GM12878 (cell line): ENCODE results near the gene DNAJC11. TPM values are rescaled to one million over a fixed set of nuclear protein-coding genes. Genes with fewer than 3 reads are reported as not detected.

ENCODE experiments used
- ATAC-seq: fragments of 200-7000 bp; cut with Tn5 transposase; 3 replicates; pipeline ENCODE4 v1.9.1; 2020; ENCODE audit warnings: mild to moderate bottlenecking, moderate library complexity
- BruUV-seq: library from RNA; stranded (reverse); fragments of 400-500 nt; replicated peaks from 2 replicates; lab custom pipeline; 2021; lab: Mats Ljungman, UMichigan
- CTCF ChIA-PET: fragments of 300-600 bp; sonication (Branson Sonifier 250); formaldehyde crosslinking; extraction: SDS; loops from one replicate; lab custom pipeline; 2021; ENCODE audit warnings: inconsistent platforms; lab: Yijun Ruan, JAX
- POLR2A ChIA-PET: fragments of 350-600 bp; formaldehyde crosslinking; extraction: SDS; loops from one replicate; lab custom pipeline; 2021; ENCODE audit warnings: inconsistent platforms; lab: Charles Lee
- RAD21 ChIA-PET: fragments of 300-600 bp; sonication (Branson Sonifier 250); formaldehyde crosslinking; loops from one replicate; lab custom pipeline; 2023; ENCODE audit warnings: antibody characterized with exemption; ENCODE audit not compliant: unreplicated experiment; lab: Charles Lee
- SMC1A ChIA-PET: fragments of 300-600 bp; sonication (Branson Sonifier 250); formaldehyde crosslinking; loops from one replicate; lab custom pipeline; 2023; ENCODE audit not compliant: unreplicated experiment, uncharacterized antibody; lab: Charles Lee
- DNase-seq: peaks from one replicate; pipeline ENCODE4 v3.0.0-alpha.2; 2011; ENCODE audit warnings: low read depth, low spot score
- FAIRE-seq: peaks from 3 replicates; lab custom pipeline; 2011; peaks lifted over from hg19 to GRCh38; lab: Jason Lieb, UNC
- H2AFZ ChIP-seq: 2 replicates; pipeline ENCODE4 v1.6.0; 2011; ENCODE audit warnings: low read depth, low read length, control low read depth; ENCODE audit not compliant: control insufficient read depth
- H3K27ac ChIP-seq: 2 replicates; pipeline ENCODE4 v1.5.1; 2011; ENCODE audit warnings: control low read depth; ENCODE audit not compliant: control insufficient read depth, insufficient read depth
- H3K27me3 ChIP-seq, 2 experiments: replicated peaks in 1 of 2; 2 replicates each; pipeline versions ENCODE4 v1.6.0 to v1.6.1; 2011; ENCODE audit warnings: low read length in 1 of 2; ENCODE audit not compliant: control insufficient read depth in 2 of 2, insufficient read depth in 2 of 2
- H3K36me3 ChIP-seq, 2 experiments: 2 replicates each; pipeline ENCODE4 v1.5.1; 2011; ENCODE audit warnings: low read length in 1 of 2; ENCODE audit not compliant: control insufficient read depth in 2 of 2, insufficient read depth in 2 of 2
- H3K4me1 ChIP-seq: 2 replicates; pipeline ENCODE4 v1.6.1; 2011; ENCODE audit warnings: mild to moderate bottlenecking, low read length, moderate library complexity, mixed read lengths; ENCODE audit not compliant: control insufficient read depth, insufficient read depth
- H3K4me2 ChIP-seq: 2 replicates; pipeline ENCODE4 v1.6.0; 2011; ENCODE audit warnings: control low read depth; ENCODE audit not compliant: control insufficient read depth, insufficient read depth
- H3K4me3 ChIP-seq: fragments of 200-600 bp; sonication (generic); 2 replicates; pipeline ENCODE4 v1.5.1; 2016
- H3K79me2 ChIP-seq: 2 replicates; pipeline ENCODE4 v1.6.0; 2011; ENCODE audit warnings: low read length; ENCODE audit not compliant: control insufficient read depth, insufficient read depth
- H3K9ac ChIP-seq: 2 replicates; pipeline ENCODE4 v1.8.0; 2011; ENCODE audit warnings: low read length, control low read depth, mixed read lengths; ENCODE audit not compliant: control insufficient read depth, insufficient read depth
- H3K9me3 ChIP-seq: replicated peaks from 3 replicates; pipeline ENCODE4 v1.5.1; 2011; ENCODE audit warnings: mild to moderate bottlenecking, low read length; ENCODE audit not compliant: control insufficient read depth, insufficient read depth
- H4K20me1 ChIP-seq: 2 replicates; pipeline ENCODE4 v1.6.0; 2011; ENCODE audit not compliant: control insufficient read depth, insufficient read depth
- BCL3 ChIP-seq: IDR thresholded peaks from 2 replicates; pipeline ENCODE4 v1.6.1; 2011; ENCODE audit warnings: borderline replicate concordance, low read depth, mild to moderate bottlenecking, moderate library complexity, low read length; ENCODE audit not compliant: insufficient read depth, poor library complexity, severe bottlenecking
- HSF1 ChIP-seq: fragments of 150-350 bp; IDR thresholded peaks from 2 replicates; pipeline ENCODE4 v1.6.1; 2014; ENCODE audit warnings: mild to moderate bottlenecking, low read depth, low read length
- IKZF1 ChIP-seq: fragments of 450-650 bp; conservative IDR thresholded peaks from 2 replicates; pipeline ENCODE4 v1.6.1; 2017; ENCODE audit warnings: antibody characterized with exemption, mild to moderate bottlenecking
- IRF5 ChIP-seq: fragments of 450-650 bp; IDR thresholded peaks from 2 replicates; pipeline ENCODE4 v1.6.1; 2017; ENCODE audit warnings: borderline replicate concordance
- REST ChIP-seq: IDR thresholded peaks from 2 replicates; pipeline ENCODE4 v1.6.1; 2012; ENCODE audit warnings: mild to moderate bottlenecking, low read depth, low read length
- SIN3A ChIP-seq: IDR thresholded peaks from 2 replicates; pipeline ENCODE4 v1.6.1; 2012; ENCODE audit warnings: low read depth, low read length, improper control_type of control experiment
- SMC3 ChIP-seq: IDR thresholded peaks from 2 replicates; pipeline ENCODE4 v1.6.1; 2011; ENCODE audit warnings: low read length, improper control_type of control experiment, borderline replicate concordance
- SREBF1 ChIP-seq: IDR thresholded peaks from 2 replicates; pipeline ENCODE4 v1.6.1; 2012; ENCODE audit warnings: mild to moderate bottlenecking, low read length
- TCF3 ChIP-seq: IDR thresholded peaks from 2 replicates; pipeline ENCODE4 v1.6.1; 2012; ENCODE audit warnings: low read depth, mild to moderate bottlenecking, low read length, borderline replicate concordance; ENCODE audit not compliant: insufficient read depth
- USF2 ChIP-seq: IDR thresholded peaks from 2 replicates; pipeline ENCODE4 v1.6.1; 2011; ENCODE audit warnings: low read depth, low read length, improper control_type of control experiment, borderline replicate concordance
- ZBTB33 ChIP-seq: fragments of 450-650 bp; IDR thresholded peaks from 2 replicates; pipeline ENCODE4 v1.6.1; 2017; ENCODE audit warnings: mild to moderate bottlenecking
- WGBS: methylation state at CpG from one replicate; pipeline ENCODE4 v1.1.6; 2016; ENCODE audit warnings: low lambda C conversion rate; ENCODE audit not compliant: insufficient replicate concordance, insufficient coverage; ENCODE audit errors: missing lambda C conversion rate; 5-methylcytosine and 5-hydroxymethylcytosine counted together
- in situ Hi-C: fragments of 300-500 bp; cut with MboI; formaldehyde crosslinking; loops from 9 replicates; pipeline ENCODE4 v1.14.3; 2018; ENCODE audit warnings: mixed read lengths
- intact Hi-C: fragments of 100-400 bp; cut with micrococcal nuclease; formaldehyde crosslinking; loops from one replicate; pipeline ENCODE4 v1.14.2; 2022; ENCODE audit not compliant: unreplicated experiment
- polyA plus RNA-seq, 11 experiments: library from polyadenylated mRNA; depleted of rRNA in 4 of 11; unstranded in 6 of 11; stranded (reverse) in 5 of 11; fragments of >200 nt; fragmentation: Nextera tagmentation in 4 of 11; fragmentation: Illumina TruSeq in 1 of 11; extraction: Ambion mirVana in 4 of 11; extraction: Trizol in 1 of 11; gene quantifications; 1 replicate in 1 of 11; 2 replicates in 10 of 11; pipeline versions ENCODE4 v1.2.1 to v1.2.3, GENCODE V29; 2011 to 2016; ENCODE audit warnings: inconsistent platforms in 2 of 11, missing spikeins in 2 of 11, low read depth in 1 of 11
- total RNA-seq, 4 experiments: library from RNA; depleted of rRNA in 3 of 4; stranded (reverse); fragments of >200 nt in 3 of 4; fragmentation: Illumina TruSeq in 1 of 4; extraction: Trizol in 1 of 4; gene quantifications; 2 replicates each; pipeline versions ENCODE4 v1.2.1 to v1.2.3, GENCODE V29; 2013 to 2021

Gene DNAJC11
- total and polyA plus RNA-seq, 10 of the 15 experiments (the other 5 are each of a cell fraction or from before 2014, with no cell fraction given), result 5.0 to 58.8 (median 39.5) TPM

GRCh38 chr1:6660415-6661049 is 41.1 kb downstream of the DNAJC11 start:
- Histone ChIP-seq H3K4me3 (no peak overlapping the region), H2AFZ (no peak overlapping the region), H3K36me3 (peaks cover 0 to 5% of the 10 kb centered on the region in 2 experiments; a peak in 3 of 4 replicates), H3K9ac (no peak overlapping the region), H3K4me2 (no peak overlapping the region), H3K79me2 (no peaks in the 10 kb centered on the region), H3K9me3 (no peaks in the 10 kb centered on the region), H4K20me1 (no peaks in the 10 kb centered on the region), H3K27me3 (no peaks in the 10 kb centered on the region), H3K4me1 (no peaks in the 10 kb centered on the region), H3K27ac (no peak overlapping the region)
- SMC1A ChIA-PET, result no interaction called here
- no peak for FAIRE-seq
- WGBS, result 94% methylated on average over 7 of the region's 7 CpGs
- RAD21 ChIA-PET, result no interaction called here
- POLR2A ChIA-PET, result no interaction called here
- CTCF ChIA-PET, result no interaction called here
- no TSS peak for BruUV-seq
- in situ Hi-C loops (no loop called here), intact Hi-C loops (no loop called here)
- ATAC-seq, result no peak
- no peak for DNase-seq
- TF ChIP-seq REST (no peak), USF2 (no peak), SIN3A (no peak), BCL3 (no peak), SREBF1 (no peak), IKZF1 (no peak), SMC3 (no peak), TCF3 (no peak), IRF5 (no peak), ZBTB33 (no peak), HSF1 (no peak)
